Spinal cord (tissue), 10 donors: ENCODE results near the gene SEMG1. TPM values are rescaled to one million over a fixed set of nuclear protein-coding genes. Genes with fewer than 3 reads are reported as not detected.

Source experiments
- DNase-seq, 6 donors: peaks; one replicate each; pipeline versions ENCODE4 v3.0.0 to v3.0.0-alpha.2; 2013 to 2015; ENCODE audit warnings: low spot score in 6 of 6, low read depth in 4 of 6
- H3K27ac ChIP-seq: one replicate; pipeline ENCODE4 v1.5.1; 2013; ENCODE audit warnings: low read depth, low read length, control low read depth
- H3K27me3 ChIP-seq: one replicate; pipeline ENCODE4 v1.6.1; 2013; ENCODE audit warnings: low read length; ENCODE audit not compliant: control insufficient read depth, insufficient read depth
- H3K36me3 ChIP-seq: one replicate; pipeline ENCODE4 v1.6.1; 2013; ENCODE audit warnings: low read length; ENCODE audit not compliant: control insufficient read depth, insufficient read depth
- H3K4me1 ChIP-seq: one replicate; pipeline ENCODE4 v1.6.1; 2013; ENCODE audit warnings: low read length; ENCODE audit not compliant: control insufficient read depth, insufficient read depth
- H3K4me3 ChIP-seq: one replicate; pipeline ENCODE4 v1.5.1; 2013; ENCODE audit warnings: low read depth, low read length, control low read depth
- H3K9me3 ChIP-seq: one replicate; pipeline ENCODE4 v1.6.1; 2013; ENCODE audit warnings: low read length; ENCODE audit not compliant: control insufficient read depth, insufficient read depth
- WGBS: methylation state at CpG from one replicate; pipeline ENCODE4 v1.1.5; 2013; ENCODE audit warnings: missing lambda C conversion rate; ENCODE audit not compliant: insufficient coverage; 5-methylcytosine and 5-hydroxymethylcytosine counted together
- long read RNA-seq, 4 donors: transcript quantifications; one replicate each; lab custom pipeline, GENCODE V29; 2026
- polyA plus RNA-seq, 2 donors: library from polyadenylated mRNA; unstranded; fragments of 120-200 nt; gene quantifications; one replicate each; pipeline ENCODE4 v1.2.1, GENCODE V29; 2013; ENCODE audit not compliant: insufficient read length in 2 of 2
- total RNA-seq, 2 donors: library from RNA; depleted of rRNA in 1 of 2; stranded (reverse); fragments of 120-200 nt in 1 of 2; fragments of >200 nt in 1 of 2; gene quantifications; one replicate each; pipeline versions ENCODE4 v1.2.3 to v1.2.4, GENCODE V29; 2013 to 2014
- donor health status: healthy.

The SEMG1 gene, protein sequence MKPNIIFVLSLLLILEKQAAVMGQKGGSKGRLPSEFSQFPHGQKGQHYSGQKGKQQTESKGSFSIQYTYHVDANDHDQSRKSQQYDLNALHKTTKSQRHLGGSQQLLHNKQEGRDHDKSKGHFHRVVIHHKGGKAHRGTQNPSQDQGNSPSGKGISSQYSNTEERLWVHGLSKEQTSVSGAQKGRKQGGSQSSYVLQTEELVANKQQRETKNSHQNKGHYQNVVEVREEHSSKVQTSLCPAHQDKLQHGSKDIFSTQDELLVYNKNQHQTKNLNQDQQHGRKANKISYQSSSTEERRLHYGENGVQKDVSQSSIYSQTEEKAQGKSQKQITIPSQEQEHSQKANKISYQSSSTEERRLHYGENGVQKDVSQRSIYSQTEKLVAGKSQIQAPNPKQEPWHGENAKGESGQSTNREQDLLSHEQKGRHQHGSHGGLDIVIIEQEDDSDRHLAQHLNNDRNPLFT
- total RNA-seq (not detected), polyA plus RNA-seq (not detected)
- long read RNA-seq, donor 1: 0 reads
- long read RNA-seq, donor 2: 0 reads
- long read RNA-seq, donor 3: 0 reads
- long read RNA-seq, donor 4: 0 reads

- Histone ChIP-seq H3K36me3 (no peaks in the 10 kb centered on the region), H3K27ac (no peak within 1 kb of the TSS), H3K27me3 (no peaks in the 10 kb centered on the region), H3K4me1 (no peaks in the 10 kb centered on the region), H3K9me3 (no peaks in the 10 kb centered on the region), H3K4me3 (no peak within 1 kb of the TSS)
- no peak for DNase-seq
- no CpG with 5 or more reads among the region's 1 CpG for WGBS
These were observed at the start of gene SEMG1 for GRCh38 chr20:45206725-45207124. TSS of gene SEMG1 (plus strand) at chr20:45207033. CDS start at chr20:45207054, 21 bp downstream.

DNA sequence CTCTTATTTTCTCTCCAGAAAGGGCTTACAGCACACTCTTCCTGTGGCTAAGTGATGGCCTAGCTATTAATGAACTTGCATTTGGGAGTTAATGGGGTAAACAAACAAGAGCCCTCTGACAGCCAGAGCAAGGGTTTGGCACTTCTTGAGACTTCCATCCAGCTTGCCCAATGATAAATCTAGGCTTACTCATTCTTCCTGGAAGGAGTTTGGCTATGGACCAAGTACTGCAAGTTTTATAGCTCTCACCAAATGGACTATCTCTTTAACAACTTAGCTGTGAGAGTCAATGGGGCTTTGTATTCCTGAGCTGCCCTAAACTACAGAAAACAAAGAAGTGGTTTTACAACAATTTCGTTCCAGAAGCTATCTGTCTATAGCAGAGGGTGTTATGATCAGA lies 48.9 kb upstream of the SEMG1 start:
- Histone ChIP-seq H3K27me3 (no peaks in the 10 kb centered on the region), H3K9me3 (no peaks in the 10 kb centered on the region), H3K27ac (peak overlapping the region; percentile 61), H3K4me1 (peaks cover 2% of the 10 kb centered on the region), H3K36me3 (no peaks in the 10 kb centered on the region), H3K4me3 (no peak overlapping the region)
- 40% methylated on average over 1 of the region's 1 CpG for WGBS
- DNase-seq: peak; percentile 53 to 91 (median 79)

GRCh38 chr20:45163083-45163803 lies 43.6 kb upstream of the SEMG1 start:
- H3K27ac ChIP-seq: no peak overlapping the region
- H3K27me3 ChIP-seq: no peaks in the 10 kb centered on the region
- peaks cover 2% of the 10 kb centered on the region for H3K9me3 ChIP-seq
- no peak for DNase-seq
- 64% methylated on average over 1 of the region's 1 CpG for WGBS
- H3K36me3 ChIP-seq: no peaks in the 10 kb centered on the region
- H3K4me3 ChIP-seq: no peak overlapping the region
- peaks cover under 1% of the 10 kb centered on the region for H3K4me1 ChIP-seq

DNA sequence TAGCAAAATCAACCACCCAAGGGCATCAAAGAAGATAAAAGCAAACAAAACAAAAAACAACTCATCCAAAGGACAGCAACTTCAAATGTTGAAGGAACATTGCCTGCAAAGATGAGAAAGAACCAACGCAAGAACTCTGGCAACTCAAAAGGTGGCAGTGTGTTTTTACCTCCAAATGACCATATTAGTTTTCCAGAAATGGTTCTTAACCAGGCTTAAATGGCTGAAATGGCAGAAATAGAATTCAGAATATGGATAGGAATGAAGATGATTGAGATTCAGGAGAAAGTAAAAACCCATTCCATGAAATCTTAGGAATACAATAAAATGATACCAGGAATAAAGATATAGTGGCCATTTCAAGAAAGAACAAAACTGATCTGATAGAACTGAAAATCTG lies 41.9 kb upstream of the SEMG1 start:
- H3K4me1 ChIP-seq: no peaks in the 10 kb centered on the region
- no CpG with 5 or more reads among the region's 1 CpG for WGBS
- H3K27ac ChIP-seq: no peak overlapping the region
- H3K27me3 ChIP-seq: no peaks in the 10 kb centered on the region
- peaks cover 8% of the 10 kb centered on the region for H3K9me3 ChIP-seq
- no peaks in the 10 kb centered on the region for H3K36me3 ChIP-seq
- DNase-seq: no peak
- no peak overlapping the region for H3K4me3 ChIP-seq

DNA sequence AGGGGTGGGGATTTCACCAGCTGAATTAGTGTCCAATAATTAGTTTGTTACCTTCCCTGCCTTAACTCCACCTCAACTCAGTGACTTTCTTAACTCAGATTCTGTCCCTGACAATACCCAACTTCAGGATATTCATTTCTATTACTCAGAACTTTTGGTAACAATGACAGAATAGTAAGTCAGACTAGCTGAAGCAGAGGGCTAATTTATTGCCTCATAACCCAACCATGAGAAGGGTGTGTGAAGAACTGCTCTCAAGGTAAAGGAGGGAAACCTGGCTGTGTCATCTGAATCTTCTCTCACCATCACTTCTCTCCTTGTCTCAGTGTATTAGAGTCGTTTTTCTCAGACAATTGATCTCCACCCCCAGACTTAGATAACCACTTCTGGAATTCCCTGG lies 33.3 kb upstream of the SEMG1 start:
- no peaks in the 10 kb centered on the region for H3K4me1 ChIP-seq
- WGBS: 57% methylated on average over 1 of the region's 1 CpG
- H3K27me3 ChIP-seq: no peaks in the 10 kb centered on the region

GRCh38 chr20:45174434-45175364 lies 32.1 kb upstream of the SEMG1 start, which contains the start of gene PI3:
TSS of gene PI3 (plus strand) at chr20:45174902. CDS start at chr20:45174923, 21 bp downstream.
- Histone ChIP-seq H3K36me3 (no peaks in the 10 kb centered on the region), H3K4me3 (no peak within 1 kb of the TSS), H3K27me3 (no peaks in the 10 kb centered on the region), H3K27ac (no peak within 1 kb of the TSS), H3K9me3 (no peaks in the 10 kb centered on the region), H3K4me1 (no peaks in the 10 kb centered on the region)
- no peak for DNase-seq
- WGBS: 80% methylated on average over 6 of the region's 8 CpGs

More for the DNA sequence above, 33.3 kb upstream of the SEMG1 start:
- no peak for DNase-seq
- Histone ChIP-seq H3K36me3 (no peaks in the 10 kb centered on the region), H3K27ac (no peak overlapping the region), H3K4me3 (no peak overlapping the region), H3K9me3 (peaks cover 5% of the 10 kb centered on the region)

- no peaks in the 10 kb centered on the region for H3K36me3 ChIP-seq
- no peak overlapping the region for H3K4me3 ChIP-seq
- H3K27ac ChIP-seq: no peak overlapping the region
- H3K27me3 ChIP-seq: no peaks in the 10 kb centered on the region
- 90% methylated on average over 1 of the region's 4 CpGs for WGBS
- DNase-seq: no peak
- no peaks in the 10 kb centered on the region for H3K4me1 ChIP-seq
- no peaks in the 10 kb centered on the region for H3K9me3 ChIP-seq
These were observed 30.1 kb upstream of the SEMG1 start for GRCh38 chr20:45176526-45177267.

DNA sequence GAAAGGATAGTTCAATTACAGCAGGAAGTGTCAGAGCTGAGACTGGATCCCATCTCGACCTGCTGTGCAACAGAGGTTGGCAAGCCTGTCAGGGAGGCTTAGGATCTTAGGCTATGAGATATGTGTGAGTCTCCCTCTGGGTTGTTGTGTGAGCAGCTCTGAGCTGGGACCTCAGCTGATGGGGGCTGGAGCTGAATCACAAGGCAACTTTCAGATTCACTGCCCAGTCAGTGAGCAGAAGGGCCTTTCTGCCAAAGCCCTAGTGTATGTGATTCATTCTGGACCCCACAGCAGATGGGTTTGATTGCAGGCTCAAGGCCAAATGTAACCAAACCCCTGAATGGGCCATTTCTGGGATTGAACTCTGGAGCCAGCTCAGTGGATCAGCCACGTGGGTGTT lies 27.7 kb upstream of the SEMG1 start:
- WGBS: 75% methylated on average over 1 of the region's 2 CpGs
- H3K27ac ChIP-seq: no peak overlapping the region
- no peaks in the 10 kb centered on the region for H3K4me1 ChIP-seq
- no peak for DNase-seq
- H3K9me3 ChIP-seq: no peaks in the 10 kb centered on the region
- H3K36me3 ChIP-seq: no peaks in the 10 kb centered on the region
- no peak overlapping the region for H3K4me3 ChIP-seq
- H3K27me3 ChIP-seq: no peaks in the 10 kb centered on the region
